A673 (cell line): ENCODE data around the gene PACS1.

Experiments used
- EZH2 ChIP-seq: fragments of 200-600 bp; sonication (generic); IDR thresholded peaks from 2 replicates; pipeline ENCODE4 v1.6.1; 2017; ENCODE audit warnings: borderline replicate concordance, low read depth, mild to moderate bottlenecking, mixed read lengths, antibody characterized with exemption, low read length; ENCODE audit not compliant: poor library complexity, severe bottlenecking
- TF ChIP-seq, protein P1 (sequence below): fragments of 300-800, 200-600 bp; sonication (generic); conservative IDR thresholded peaks from 2 replicates; pipeline ENCODE4 v1.5.1; 2017; ENCODE audit warnings: low read depth, mild to moderate bottlenecking, antibody characterized with exemption, low read length, moderate library complexity, mixed read lengths

DNA sequence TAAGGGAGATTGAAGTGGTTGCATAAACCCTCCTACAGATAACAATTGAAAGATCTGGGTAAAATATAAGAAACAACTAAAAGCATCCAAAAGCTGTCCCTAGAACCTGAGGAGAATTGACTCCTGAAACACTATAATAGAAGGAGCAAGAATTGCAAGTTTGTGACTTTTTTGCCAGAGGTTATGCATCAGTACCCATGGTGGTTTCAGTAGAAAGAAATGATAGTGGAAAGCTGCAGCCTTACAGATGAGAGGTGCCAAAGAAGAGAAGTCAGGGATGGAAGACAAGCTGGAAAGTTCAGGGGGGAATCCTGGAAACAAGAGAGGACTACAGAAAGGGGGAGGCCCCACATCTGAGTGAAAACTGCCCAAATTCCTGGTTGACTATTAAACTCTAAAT, 80.7 kb downstream of the PACS1 start:
- TF ChIP-seq, protein P1, sequence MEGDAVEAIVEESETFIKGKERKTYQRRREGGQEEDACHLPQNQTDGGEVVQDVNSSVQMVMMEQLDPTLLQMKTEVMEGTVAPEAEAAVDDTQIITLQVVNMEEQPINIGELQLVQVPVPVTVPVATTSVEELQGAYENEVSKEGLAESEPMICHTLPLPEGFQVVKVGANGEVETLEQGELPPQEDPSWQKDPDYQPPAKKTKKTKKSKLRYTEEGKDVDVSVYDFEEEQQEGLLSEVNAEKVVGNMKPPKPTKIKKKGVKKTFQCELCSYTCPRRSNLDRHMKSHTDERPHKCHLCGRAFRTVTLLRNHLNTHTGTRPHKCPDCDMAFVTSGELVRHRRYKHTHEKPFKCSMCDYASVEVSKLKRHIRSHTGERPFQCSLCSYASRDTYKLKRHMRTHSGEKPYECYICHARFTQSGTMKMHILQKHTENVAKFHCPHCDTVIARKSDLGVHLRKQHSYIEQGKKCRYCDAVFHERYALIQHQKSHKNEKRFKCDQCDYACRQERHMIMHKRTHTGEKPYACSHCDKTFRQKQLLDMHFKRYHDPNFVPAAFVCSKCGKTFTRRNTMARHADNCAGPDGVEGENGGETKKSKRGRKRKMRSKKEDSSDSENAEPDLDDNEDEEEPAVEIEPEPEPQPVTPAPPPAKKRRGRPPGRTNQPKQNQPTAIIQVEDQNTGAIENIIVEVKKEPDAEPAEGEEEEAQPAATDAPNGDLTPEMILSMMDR = no peak
- no peak for TF ChIP-seq EZH2
